GM21447 (cell line): ENCODE data around the gene HIRIP3.
A peak's percentile ranks its signal among the peaks of the same experiment; 100 is the strongest.
"Not testable (repeated sequence)": the region's sequence is repeated elsewhere in the genome, so short reads cannot be mapped to it uniquely, and the experiment has no call there.

Experiments
- ATAC-seq: cut with Tn5 transposase; IDR thresholded peaks from one replicate; pipeline ENCODE4 v1.9.1; 2021; ENCODE audit not compliant: unreplicated experiment

HIRIP3 gene

GRCh38 chr16:29961479-29962343 lies 33.7 kb downstream of the HIRIP3 start, which contains the start of gene TMEM219:
Gene TMEM219 (plus strand): TSS chr16:29962079. CDS start chr16:29963144, 1,065 bp downstream.
- ATAC-seq = peak; percentile 80

- no peak for ATAC-seq
Observed at GRCh38 chr16:29961127-29961478, 34.3 kb downstream of the HIRIP3 start.

GRCh38 chr16:29959821-29960220 lies 35.6 kb downstream of the HIRIP3 start:
- not testable (repeated sequence) for ATAC-seq

GRCh38 chr16:29959293-29959692 lies 36.1 kb downstream of the HIRIP3 start:
- no peak for ATAC-seq

DNA sequence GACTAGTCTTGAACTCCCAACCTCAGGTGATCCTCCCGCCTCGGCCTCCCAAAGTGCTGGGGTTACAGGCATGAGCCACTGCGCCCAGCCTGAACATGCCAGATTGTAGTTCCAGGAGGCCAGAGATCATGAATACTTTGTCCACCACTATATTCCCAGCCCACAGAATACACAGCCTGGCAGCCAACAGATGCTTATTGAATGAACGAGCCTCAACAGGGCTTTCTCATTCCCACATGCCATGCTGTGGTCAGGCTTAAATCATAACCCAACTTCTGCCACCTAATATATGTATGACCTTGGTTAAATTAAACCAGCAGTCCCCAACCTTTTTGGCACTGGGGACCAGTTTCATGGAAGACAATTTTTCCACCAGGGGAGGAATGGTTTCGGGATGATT lies 36.7 kb downstream of the HIRIP3 start:
- ATAC-seq = no peak

DNA sequence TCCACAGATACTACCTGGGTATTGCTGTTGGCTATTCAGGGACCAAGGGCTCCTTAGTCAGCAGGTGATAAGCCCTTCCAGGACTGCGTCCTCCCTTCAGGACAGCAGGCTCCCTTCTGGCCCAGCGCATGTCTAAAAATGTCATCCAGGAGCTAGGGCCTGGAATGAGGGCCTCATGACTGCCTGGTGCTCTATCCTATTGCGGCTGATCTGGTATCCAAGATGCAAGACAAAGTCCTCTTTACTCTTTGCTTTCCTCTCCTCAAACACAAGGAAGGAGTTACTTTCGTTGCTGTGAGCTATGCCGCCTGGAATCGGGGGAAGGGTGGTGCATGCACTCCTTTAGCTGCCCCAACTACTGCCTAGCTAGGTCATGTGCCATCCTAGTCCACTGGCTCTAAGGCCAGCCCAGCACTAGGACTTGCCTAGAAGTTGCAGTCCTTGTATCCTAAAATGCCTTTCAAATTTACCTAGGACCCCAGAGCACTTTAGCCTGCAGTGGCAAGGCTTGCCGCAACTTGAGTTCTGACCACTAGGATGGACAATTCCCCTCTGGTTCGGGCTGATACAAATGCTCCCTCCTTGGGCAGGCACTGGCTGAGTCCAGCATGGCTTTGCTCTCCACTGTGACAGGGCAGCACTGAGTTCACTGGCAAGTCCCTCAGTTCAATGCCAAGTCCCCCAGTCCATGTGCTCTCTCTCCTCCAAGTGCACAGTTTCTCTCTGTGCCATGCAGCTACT lies 43.6 kb downstream of the HIRIP3 start:
- ATAC-seq = no peak

GRCh38 chr16:29950806-29951461 lies 44.5 kb downstream of the HIRIP3 start:
- ATAC-seq = no peak

DNA sequence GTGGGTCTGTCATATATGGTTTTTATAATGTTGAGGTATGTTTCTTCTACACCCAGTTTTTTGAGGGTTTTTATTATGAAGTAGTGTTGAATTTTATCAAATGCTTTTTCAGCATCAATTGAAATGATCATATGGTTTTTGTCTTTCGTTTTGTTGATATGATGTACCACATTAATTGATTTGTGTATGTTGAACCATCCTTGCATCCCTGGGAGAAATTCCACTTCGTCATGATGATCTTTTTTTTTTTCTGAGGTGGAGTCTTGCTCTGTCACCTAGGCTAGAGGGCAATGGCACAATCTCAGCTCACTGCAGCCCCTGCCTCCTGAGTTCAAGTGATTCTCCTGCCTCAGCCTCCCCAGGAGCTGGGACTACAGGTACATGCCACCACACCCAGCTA lies 47.5 kb downstream of the HIRIP3 start:
- no peak for ATAC-seq

- ATAC-seq = no peak
Observed at GRCh38 chr16:29943846-29944799, 51.3 kb downstream of the HIRIP3 start.
